Fibroblast of villous mesenchyme (primary cell): ENCODE measurements around the gene PPP1R3D. TPM values are rescaled to one million over a fixed set of nuclear protein-coding genes. Genes with fewer than 3 reads are reported as not detected.

Experiments
- DNase-seq: peaks from one replicate; pipeline ENCODE4 v3.0.0-alpha.2; 2010; ENCODE audit warnings: low read depth
- H3K4me3 ChIP-seq: 2 replicates; pipeline ENCODE4 v1.5.1; 2011; ENCODE audit warnings: low read depth, mild to moderate bottlenecking, low read length
- total RNA-seq: library from RNA; depleted of rRNA; stranded (reverse); fragments of >200 nt; gene quantifications from 2 replicates; pipeline ENCODE4 v1.2.3, GENCODE V29; 2012
- TF ChIP-seq, protein P1 (sequence below): IDR thresholded peaks from 2 replicates; pipeline ENCODE4 v1.5.1; 2012; ENCODE audit warnings: low read depth, mild to moderate bottlenecking, low read length; ENCODE audit not compliant: insufficient read depth

Gene PPP1R3D
- total RNA-seq, 1 donor: 8.2 TPM

DNA sequence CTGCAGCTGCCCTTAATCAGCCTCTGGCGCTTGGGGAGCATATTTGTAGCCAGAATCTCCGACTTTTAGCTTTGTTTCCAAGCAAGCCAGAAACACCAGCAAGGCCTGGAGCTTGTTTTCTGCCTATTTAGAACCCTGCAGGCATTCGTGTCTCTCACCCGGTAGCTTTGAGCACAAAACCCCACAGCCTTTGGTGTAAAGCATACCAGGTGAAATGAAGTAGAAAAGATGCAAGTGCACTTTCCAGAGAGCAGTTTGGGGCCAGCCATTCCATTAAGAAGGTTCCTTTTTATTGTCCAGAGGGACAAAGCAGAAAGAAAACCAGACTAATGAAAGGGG is 820 bp upstream of the PPP1R3D start:
- no peak for DNase-seq
- TF ChIP-seq, protein P1, sequence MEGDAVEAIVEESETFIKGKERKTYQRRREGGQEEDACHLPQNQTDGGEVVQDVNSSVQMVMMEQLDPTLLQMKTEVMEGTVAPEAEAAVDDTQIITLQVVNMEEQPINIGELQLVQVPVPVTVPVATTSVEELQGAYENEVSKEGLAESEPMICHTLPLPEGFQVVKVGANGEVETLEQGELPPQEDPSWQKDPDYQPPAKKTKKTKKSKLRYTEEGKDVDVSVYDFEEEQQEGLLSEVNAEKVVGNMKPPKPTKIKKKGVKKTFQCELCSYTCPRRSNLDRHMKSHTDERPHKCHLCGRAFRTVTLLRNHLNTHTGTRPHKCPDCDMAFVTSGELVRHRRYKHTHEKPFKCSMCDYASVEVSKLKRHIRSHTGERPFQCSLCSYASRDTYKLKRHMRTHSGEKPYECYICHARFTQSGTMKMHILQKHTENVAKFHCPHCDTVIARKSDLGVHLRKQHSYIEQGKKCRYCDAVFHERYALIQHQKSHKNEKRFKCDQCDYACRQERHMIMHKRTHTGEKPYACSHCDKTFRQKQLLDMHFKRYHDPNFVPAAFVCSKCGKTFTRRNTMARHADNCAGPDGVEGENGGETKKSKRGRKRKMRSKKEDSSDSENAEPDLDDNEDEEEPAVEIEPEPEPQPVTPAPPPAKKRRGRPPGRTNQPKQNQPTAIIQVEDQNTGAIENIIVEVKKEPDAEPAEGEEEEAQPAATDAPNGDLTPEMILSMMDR: no peak

GRCh38 chr20:59939879-59940128 is 301 bp downstream of the PPP1R3D start:
- DNase-seq: no peak
- peak overlapping the region; percentile 73 for H3K4me3 ChIP-seq
- TF ChIP-seq, protein P1: no peak

More for the DNA sequence above, 820 bp upstream of the PPP1R3D start:
- peak overlapping the region; percentile 84 for H3K4me3 ChIP-seq

DNA sequence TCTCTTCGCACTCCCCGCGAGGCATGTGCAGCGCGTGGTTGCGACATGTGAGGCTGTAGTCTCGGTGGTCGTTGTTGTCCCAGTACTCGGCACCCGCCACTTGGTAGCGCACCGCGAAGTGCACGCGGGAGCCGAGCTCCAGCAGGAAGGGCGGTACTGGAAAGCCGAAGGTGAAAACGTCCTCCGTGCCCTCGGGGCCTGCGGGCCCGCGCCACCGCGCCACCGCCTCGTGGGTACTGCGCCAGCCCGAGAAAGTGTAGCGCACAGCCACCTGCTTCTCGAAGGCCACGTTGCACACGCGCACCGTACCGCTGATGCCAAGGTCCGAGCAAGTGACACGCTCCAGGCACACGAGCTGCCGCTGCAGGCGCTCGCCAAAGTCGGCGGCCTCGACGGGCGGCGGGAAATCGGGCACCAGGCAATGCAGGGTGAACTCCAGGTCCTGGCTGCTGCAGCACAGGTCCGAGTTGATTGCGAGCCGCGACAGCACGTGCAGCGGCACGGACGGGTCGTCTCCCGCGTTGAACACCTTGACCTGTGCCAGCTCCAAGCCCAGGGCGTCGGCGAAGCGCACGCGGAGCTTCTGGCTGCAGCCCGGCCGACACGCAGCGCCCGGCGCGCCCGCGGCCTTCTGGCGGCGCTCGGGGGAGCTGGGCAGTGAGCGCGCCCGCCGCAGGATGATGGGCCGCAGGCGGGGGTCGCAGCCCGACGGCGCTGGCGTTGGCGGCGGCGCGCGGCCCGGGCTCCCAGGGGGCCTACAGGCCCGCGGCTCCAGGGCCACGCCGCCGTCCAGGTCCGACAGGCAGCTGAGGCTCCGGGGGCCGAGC is 840 bp downstream of the PPP1R3D start:
- TF ChIP-seq, protein P1: no peak
- no peak for DNase-seq
- H3K4me3 ChIP-seq: peak overlapping the region; percentile 73

GRCh38 chr20:59938696-59939051 is 1.4 kb downstream of the PPP1R3D start:
- H3K4me3 ChIP-seq: no peak overlapping the region
- peak; percentile 36 for DNase-seq

GRCh38 chr20:59938221-59938620 is 1.9 kb downstream of the PPP1R3D start:
- peak overlapping the region; percentile 10 for H3K4me3 ChIP-seq

More at GRCh38 chr20:59938696-59939051, 1.4 kb downstream of the PPP1R3D start:
- TF ChIP-seq, protein P1: no peak

GRCh38 chr20:59937150-59937549 is 3.0 kb downstream of the PPP1R3D start:
- no peak overlapping the region for H3K4me3 ChIP-seq
- TF ChIP-seq, protein P1: no peak
- DNase-seq: no peak

More at GRCh38 chr20:59938221-59938620, 1.9 kb downstream of the PPP1R3D start:
- TF ChIP-seq, protein P1: no peak
- peak; percentile 36 for DNase-seq

DNA sequence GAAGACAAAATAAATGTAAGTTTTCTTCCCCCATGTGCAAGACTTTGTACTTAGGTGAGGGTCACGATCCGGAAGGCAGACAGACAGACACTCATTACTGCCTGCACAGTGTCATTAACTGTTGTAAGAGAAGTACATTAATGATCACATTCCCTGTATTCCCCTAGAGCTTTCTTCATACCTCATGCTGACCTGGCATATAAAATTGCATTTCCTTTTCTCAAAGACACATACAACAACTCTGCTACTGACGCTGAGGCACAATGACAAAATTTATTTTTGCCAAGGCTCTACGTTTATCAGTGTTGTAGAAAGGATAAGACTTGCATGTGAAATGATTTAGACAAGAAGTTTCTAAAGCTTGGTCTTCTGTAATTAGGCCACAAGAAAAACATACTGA is 3.7 kb downstream of the PPP1R3D start:
- TF ChIP-seq, protein P1: no peak
- no peak overlapping the region for H3K4me3 ChIP-seq

More for the DNA sequence above, 3.7 kb downstream of the PPP1R3D start:
- DNase-seq: no peak
